WTC11 (cell line): ENCODE results near the gene YDJC. TPM values are rescaled to one million over a fixed set of nuclear protein-coding genes. Genes with fewer than 3 reads are reported as not detected.

ENCODE experiments used
- microRNA-seq: library from miRNA; unstranded; fragments of <30 nt; microRNA quantifications from one replicate; pipeline ENCODE4 v1.2.0, GENCODE V29; 2022; ENCODE audit warnings: borderline number of aligned reads
- total RNA-seq: library from RNA; stranded (reverse); gene quantifications from 3 replicates; pipeline ENCODE4 v1.2.3, GENCODE V29; 2021

The YDJC gene
- total RNA-seq, 1 experiment from 2014 or later: 39.8 TPM

Small RNA genes lying within 50 kb of the gene (microRNA-seq; reads per million reads assigned to microRNA genes)
- 1,567 reads per million, percentile 94 among the genes with 10 or more reads in this experiment for gene MIR130B
- gene MIR301B: 4.2 reads per million, percentile 9 among the genes with 10 or more reads in this experiment

Other genes with a start within 250 kb of the YDJC start
- gene RIMBP3B, start 246.3 kb downstream of the YDJC start, total RNA-seq: 0.09 to 0.62 TPM (median 0.27 TPM) in 3 replicates
- 30.4 to 33.3 TPM (median 31.2 TPM) in 3 replicates for gene HIC2, start 212.7 kb downstream of the YDJC start, total RNA-seq
- 4.8 to 6.4 TPM (median 5.2 TPM) in 3 replicates for gene TMEM191C, start 162.6 kb downstream of the YDJC start, total RNA-seq
- 0.21 to 0.44 TPM in 2 of 3 replicates, not detected in the other for gene RIMBP3C, start 78.6 kb downstream of the YDJC start, total RNA-seq
- 75.7 to 79.1 TPM (median 77.4 TPM) in 3 replicates for gene UBE2L3, start 62.3 kb downstream of the YDJC start, total RNA-seq
- gene CCDC116, start 2.7 kb upstream of the YDJC start, total RNA-seq: 0.14 to 0.57 TPM (median 0.27 TPM) in 3 replicates
- gene SDF2L1, start 12.3 kb upstream of the YDJC start, total RNA-seq: 52.2 to 73.6 TPM (median 57.0 TPM) in 3 replicates
- gene PPIL2, start 36.0 kb upstream of the YDJC start, total RNA-seq: 35.6 to 47.5 TPM (median 37.4 TPM) in 3 replicates
- gene YPEL1, start 105.8 kb upstream of the YDJC start, total RNA-seq: 7.7 to 17.7 TPM (median 15.5 TPM) in 3 replicates
- 87.4 to 95.9 TPM (median 91.9 TPM) in 3 replicates for gene MAPK1, start 237.6 kb upstream of the YDJC start, total RNA-seq